Stimulated activated naive CD4-positive, alpha-beta T cell (primary cell): ENCODE measurements around the gene TRAM2.

Experiments used
- DNase-seq, 6 experiments: peaks; one replicate each; lab custom pipeline; 2025; lab: John Stamatoyannopoulos, UW

Gene TRAM2

DNA sequence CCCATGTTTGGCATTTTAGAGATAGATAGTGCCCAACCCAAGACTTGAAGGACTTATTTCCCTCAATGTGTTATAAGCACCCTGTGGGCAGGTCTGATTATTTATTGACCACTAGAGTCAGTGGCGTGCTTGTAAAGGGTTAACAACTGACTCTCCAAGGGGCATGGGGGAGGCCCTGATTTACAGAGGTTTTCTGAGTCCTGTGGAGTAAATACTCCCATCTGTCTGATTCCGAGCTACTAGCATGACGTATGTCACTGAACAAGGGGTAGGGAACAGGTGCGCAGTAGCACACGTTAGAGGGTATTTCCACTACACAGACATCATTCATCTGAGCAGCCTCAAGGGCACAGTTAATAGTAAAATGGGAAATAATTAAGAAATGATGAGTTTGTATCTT lies 17.4 kb upstream of the TRAM2 start:
- DNase-seq, result no peak

DNA sequence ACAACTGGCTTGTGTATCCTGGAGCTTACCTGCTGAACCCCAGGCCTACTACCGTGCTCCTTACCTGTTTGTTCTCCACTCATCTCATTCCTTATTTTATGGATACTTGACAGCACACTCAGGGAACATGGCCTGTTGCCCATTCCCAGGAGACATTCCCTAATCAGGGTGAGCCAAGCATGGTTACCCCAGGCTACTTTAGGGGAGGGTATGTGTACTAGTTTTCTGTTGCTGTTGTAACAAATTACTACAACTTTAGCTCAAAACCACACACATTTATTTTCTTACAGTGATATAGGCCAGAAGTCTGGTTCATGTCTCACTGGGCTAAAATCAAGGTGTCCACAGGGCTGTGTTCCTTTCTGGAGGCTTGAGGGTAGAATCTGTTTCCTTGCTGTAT lies 15.0 kb upstream of the TRAM2 start:
- no peak for DNase-seq

DNA sequence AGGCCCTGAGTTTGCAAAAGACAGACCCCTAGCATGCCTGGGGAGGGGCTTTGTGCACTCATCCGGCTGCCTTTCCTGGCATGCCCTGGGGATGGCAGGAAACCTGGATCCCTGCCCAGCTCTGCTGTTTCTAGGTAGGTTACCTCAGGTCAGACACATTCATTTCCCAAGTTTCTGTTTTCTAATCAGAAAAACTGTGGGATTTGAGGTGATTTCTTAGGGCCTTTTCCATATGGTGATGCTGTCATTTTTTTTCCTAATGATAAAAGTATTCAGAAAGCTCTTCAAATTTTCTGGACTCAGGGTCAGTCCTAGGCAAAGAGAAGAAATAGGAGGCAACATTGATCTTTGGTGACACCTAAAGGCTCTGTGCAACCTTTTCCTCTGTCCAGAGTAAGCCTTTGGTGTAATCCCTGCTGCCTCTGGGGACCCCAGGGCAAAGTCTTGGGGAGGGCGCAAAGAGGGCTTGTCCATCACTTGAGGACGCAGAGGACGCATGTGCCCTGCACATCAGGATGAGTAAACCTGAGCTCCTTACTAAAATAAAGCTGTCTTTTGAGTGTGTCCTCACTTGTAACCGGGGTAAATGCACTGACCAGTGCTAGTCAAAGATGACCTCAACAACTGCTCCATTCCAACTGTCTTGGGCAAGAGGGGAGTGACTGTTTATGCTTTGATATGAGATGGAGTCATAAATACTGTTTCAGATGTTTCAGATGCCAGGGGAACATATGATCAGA lies 13.5 kb upstream of the TRAM2 start:
- no peak for DNase-seq

DNA sequence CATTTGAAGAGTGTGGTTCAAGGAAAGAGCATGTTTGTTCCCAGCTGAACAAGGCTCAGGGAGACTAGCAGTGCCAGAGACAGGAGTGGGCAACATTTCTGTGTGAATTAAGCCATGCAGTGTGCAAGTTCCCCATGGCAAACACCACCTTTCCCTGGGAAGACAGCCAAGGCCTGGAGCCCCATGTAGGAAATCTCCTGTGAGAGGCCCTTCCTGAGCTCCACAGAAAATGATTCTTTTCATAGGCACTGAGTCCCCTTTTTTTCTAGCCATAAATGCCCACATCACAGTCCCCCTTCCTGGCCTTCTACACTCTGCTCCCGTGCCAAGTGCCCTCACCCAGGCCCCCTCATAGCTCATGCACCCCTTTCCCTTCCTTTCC lies 11.8 kb upstream of the TRAM2 start:
- no peak for DNase-seq

DNA sequence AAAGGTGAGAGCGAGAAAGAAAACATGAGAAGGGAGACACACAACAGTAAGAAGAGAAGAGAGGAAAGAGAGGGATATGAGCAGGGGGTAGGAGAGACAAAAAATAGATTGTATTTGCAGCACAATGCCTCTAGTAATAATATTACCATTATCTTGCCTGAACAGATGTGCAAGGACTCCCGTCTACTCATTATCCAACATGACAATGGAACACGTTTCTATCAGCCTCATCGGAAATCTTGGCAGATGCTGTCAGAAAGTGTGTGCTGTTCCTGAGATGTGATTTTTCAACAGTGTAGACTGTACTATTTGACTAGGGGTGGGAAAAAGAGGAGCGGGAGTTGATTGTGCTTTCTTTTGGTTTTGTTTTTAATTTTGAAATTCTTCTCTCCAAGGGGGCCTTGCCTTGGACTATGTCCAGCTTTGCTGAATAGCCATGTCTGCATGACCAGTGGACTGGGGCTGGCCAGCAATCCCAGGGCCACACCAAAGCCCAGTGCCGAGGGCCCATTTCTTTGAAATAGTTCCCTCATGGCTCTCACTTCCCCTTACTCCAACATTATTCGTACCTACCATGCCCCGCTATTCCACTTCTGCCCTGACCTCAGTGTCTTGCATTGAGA lies 11.3 kb upstream of the TRAM2 start:
- no peak for DNase-seq

DNA sequence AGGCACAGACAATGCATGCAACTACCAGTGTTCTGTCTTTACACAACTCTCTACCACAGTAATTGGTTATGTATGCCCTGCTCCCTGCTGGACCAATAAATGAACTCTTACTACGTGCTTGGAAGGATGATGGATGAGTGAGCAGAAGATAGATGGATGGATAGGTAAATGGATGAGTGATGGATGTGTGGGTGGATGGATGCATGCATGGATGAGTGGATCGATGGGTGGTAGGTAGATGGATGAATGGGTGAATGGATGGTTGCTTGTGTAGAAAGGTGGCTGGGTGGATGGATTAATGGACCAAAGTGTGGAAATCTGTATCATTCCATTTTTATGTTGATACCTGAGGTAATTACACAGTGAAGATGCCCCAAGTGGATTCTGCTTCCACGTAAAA lies 10.1 kb upstream of the TRAM2 start:
- DNase-seq, result no peak

DNA sequence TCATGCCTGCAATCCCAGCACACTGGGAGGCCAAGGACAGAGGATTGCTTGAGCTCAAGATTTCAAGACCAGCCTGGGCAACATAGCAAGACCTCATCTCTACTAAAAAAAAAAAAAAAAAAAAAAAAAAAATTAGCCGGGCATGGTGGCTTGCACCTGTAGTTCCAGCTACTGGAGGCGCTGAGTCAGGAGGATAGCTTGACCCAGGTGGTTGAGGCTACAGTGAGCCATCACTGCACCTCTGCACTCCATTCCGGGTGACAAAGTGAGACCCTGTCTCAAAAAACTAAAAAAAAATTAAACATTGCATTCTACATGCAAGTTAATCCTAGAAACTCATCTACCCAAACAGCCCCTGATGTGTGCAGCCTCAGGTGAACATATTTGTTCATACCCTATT lies 7.3 kb upstream of the TRAM2 start:
- DNase-seq, result no peak

DNA sequence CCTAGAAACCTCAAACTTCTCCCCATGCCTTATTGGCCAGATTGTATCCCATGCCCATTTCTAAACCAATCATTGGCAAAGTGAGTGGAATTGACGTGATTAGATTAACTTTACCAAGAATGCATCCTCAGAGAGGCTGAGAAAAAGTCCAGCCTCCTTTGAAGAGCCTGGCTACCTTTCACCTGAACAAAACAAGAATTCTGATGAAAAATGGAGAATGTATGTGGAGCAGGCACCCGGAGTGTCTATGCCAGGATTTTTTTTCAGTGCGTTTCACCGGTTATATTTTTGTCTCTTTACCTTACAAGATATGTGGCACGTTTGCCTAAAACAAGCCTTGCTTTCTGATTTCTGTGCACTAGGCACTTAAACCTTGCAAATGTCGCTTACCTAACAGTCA lies 6.1 kb upstream of the TRAM2 start:
- DNase-seq, result no peak

DNA sequence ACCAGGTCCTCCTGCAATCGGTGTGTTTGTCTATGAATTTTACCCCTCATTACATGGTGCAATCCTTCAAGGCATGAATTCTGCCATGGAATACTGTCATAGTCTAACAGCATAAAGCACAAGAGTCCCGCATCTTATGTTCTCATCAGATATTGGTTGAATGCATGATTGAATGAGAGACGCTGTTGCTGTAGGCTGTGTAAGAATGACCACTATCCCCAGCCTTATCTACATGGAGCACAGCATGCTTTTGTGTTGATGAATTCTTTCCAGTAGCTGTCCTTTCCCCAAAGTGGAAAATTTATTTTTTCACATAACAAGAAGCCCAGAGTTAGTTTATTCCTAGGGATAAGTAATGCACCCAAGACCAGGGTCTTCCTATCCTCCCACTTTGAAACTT lies 5.6 kb upstream of the TRAM2 start:
- no peak for DNase-seq

DNA sequence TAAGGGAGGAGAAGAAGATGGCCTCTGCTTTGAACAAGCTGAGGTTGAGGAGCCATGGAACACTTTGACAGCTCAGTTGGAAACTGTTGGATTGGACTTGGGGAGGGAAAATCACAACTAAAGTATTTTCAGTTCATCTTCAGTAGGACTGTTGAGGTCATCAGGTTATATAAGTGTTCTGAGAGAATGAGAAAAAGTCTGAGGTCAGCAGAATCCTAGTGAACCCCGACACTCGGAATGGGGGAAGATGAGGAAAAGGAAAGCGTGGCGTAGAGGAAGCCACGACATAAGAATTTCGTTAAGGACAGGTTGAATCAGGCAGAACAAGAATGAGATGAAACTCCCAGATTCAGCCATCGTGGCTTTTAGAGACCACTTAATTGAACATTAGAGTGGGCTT lies 4.0 kb upstream of the TRAM2 start:
- no peak for DNase-seq

DNA sequence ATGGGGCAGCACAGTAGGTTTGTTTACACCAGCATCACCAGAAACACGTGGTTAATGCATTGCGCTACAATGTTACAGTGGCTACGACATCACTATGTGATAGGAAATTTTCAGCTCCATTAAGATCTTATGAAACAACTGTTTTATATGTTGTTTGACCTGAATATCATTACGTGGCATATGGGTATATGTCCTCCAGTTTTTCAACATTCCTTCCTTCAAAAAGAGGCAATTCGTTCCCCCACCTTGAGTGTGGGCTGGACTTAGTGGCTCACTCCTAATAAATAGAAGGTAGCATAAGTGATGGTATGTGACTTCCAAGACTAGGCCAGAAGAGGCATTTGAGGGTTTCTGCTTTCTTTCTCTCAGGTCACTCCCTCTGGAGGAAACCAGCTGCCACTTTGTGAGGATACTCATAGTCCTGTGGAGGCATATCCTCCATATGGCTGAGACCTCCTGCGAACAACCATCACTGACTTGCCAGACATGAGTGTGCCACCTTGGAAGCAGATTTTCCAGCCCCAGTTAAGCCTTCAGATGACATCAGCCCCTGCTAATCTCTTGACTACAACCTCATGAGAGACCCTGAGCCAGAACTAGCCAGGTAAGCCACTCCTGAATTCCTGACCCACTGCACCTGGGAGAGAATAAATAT lies 2.3 kb upstream of the TRAM2 start:
- no peak for DNase-seq

DNA sequence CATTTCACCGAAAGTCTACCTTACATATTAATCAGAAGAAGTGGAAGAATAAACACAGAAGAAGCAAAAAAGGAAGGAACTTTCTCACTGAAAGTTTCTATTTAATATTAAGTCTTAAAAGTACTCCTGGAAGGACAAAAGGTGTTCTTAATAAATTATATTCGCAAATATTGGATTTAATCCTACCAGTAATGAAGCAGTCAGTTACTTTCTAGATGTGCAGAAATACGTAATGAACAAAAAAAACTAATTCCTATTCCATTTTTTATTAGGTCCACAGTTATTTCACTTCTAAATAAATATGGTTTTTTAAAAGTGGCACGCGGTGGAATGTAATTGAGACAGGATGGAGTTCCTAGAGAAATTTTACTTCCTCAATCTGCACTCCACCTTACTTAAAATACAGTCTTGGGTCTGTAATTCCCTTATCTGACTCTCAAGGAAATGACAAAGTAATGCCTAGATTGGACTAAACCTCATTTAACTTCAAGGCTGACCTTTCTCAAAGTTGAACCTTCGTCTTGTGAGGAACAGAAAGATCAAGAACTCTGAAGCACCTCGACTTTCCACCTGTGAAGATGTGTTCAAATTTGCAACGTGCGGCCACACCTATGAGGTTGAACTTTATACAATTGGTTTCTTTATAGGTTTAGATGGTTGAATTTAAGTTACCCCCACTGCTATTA lies 1.1 kb upstream of the TRAM2 start:
- peak in 1 of 6 experiments; percentile 33 for DNase-seq

DNA sequence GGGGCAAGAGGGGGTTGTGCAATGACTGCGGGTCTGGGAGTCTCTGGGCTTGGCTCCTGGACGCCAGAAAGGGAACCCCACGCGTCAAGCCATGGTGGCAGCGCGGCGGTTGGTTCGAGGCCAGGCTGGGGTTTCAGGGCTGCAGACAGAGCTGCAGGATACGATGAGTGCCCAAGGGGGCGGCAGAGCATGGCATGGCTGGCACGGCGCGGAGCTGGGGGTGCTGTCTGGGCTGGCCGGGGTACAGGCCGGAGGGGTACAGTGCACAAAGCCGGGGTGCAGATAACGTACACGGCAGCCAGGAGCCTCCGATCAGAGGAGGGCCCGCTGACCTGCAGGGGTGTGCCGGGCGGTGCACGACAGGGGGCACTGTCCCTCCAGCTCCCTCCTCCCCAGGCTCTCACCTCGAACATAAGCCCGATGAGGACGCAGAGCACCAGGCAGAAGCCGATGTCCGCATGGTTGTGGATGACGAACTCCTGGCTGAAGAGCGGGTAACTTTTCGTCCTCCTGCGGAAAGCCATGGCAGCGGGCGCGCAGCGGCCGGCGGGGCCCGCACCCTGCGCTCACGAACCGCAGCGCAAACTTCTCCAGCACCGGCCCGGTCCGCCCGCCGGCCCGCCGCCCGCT lies 353 bp downstream of the TRAM2 start:
- DNase-seq, result peak in 5 of 6 experiments; percentile 20 to 64 (median 56)

DNA sequence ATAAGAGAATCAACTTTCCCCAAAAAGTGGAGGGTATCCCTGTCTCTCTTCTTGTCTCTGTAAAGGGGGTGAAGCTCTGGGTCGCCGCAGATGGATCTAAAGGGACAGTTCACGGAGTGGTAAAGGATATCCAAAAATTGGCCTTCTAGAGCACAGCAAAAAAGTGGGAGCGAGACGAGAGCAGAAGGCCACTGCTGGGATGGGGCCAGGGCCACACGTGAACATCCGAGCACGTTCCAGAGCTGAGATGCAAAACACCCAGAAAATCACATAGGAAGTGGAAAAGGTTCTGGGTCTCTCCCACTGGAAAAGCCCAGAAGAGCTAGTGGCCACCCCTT lies 837 bp downstream of the TRAM2 start:
- no peak for DNase-seq

DNA sequence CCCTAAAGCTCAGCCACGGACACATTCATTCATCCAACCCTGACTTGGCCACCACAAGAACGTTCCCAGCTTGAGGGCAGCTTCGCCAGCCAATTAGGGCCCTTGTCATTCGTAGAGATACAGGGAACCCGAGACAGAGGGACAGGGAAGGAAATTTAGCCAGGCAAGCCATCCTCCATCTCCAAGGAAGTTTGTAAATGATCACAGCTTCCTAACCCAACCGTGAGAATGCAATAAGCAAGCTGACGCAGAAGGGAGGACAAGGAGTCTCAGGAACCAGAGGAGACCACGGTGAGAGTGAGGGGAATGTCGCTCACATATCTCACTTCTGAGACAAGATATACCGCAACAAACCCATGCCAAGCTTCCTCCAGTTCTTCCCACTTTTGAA lies 1.4 kb downstream of the TRAM2 start:
- DNase-seq, result no peak

DNA sequence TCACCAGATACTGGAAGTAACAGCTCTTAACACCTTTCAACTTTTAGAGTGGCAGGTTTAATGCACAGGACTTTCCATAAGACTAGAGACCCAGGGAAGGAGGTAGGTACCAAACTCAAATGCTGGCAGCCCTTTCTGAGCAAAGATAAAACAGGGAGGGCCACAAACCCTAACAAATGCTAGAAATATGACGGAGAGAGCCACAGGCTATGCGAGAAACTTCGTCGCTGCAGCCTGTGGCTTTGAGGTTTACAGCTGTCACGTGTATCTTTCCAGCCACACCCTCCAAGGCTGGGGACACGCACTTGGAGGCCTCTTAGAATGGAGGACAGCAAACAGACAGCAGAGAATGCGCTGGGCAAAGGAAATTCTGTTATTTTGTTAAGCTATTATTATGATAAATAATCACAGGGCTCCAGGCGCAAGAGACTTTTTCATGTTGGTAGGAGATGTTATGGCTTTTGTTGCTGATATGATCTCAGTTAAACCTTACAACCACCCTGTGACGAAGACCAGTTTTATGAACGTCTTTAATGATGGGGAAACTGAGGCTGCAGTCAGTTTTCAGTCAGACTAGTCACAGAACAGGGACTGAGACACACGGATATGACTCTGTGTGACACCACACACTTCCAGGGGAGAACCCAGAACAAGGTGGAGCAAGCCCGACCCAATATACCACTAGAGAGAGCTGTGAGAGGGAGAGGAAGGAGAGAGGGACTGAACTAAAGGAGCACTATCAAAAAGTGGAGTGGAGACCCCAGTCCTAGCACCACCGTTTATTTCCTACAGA lies 2.0 kb downstream of the TRAM2 start:
- peak; percentile 16 to 66 (median 54) for DNase-seq

DNA sequence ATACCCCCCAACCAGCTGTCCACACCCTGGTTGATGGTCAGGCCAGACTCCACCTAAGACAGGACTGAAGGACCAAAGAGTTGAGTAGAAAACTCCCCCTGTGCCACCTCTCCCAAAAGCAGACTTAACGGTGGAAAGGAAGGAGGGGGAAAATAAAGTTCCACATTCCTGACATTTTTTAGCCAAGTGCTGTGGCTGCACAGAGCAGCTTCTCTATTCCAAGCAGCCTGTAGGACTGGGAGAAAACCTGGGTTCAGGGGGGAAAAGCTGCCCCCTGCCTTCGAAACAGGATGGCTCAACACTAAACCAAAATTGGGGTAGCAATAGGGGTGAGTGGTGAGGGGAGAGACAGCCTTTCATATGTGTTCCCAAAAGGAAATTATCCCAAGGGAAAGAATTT lies 3.6 kb downstream of the TRAM2 start:
- DNase-seq, result no peak

DNA sequence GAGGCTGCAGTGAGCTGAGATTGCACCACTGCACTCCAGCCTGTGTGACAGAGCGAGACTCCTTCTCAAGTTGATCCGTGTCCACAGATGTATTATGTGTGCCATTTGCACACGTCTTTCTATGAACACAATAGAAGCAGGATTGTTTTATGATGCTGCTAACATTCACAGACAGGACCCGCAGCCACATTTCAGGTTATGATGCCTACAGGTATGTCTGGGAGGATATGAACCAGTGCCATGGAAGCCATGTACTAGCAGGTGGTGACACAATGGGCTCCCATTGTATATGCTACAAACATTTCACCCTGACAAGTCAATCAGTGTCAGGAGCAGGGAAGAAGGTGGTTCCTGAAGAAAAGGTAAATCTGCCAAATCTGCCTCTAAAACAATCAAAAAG lies 4.3 kb downstream of the TRAM2 start:
- DNase-seq, result no peak

DNA sequence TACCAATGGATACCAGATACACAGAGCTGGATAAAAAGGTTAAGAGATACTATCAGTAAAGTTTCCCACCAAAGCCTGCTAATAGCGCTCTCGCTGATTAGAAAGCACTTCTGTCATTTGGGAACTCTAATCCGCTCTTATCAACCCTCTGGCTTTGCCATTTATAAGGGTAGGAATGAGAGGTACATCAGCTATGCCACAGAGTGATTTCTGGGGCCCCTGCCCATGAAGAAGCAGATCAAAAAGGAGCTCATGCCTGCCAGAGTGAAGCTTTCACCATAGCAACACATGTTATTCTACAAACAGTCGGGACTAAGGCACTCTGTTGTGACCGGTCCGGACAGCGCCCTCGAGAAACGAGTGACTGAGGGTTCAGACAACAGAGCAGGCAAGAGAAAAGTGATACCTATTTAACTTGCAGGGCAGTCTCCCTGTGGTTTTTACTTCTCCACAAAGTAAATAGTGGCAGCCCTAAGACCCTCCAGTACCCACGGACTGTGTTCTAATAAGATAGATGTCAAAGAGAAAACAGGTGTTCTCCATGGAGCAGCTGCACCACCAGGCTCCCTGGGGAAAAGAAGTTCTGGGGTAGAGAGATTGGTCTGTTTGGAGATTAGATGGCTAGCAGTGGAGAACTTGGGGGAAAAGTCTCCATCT lies 5.6 kb downstream of the TRAM2 start:
- no peak for DNase-seq

DNA sequence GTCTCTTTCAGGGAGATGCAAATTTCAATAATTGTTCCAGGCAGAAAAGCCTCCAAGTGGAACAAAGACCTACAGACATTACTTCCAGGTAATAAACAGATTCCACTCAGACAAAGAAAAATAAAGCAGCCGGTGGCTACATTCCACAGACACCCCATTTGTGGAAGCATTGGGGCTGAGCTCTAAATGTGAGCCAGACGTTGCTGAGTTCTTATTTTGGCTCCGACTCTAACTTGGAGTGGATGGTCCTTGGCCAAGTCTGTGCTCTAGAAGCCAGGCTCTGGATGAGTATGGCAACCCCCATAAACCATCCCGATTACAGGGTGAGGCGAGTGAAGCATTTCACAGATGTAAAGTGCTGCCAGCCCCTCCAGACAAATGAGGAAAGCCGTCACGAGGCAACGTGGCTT lies 6.6 kb downstream of the TRAM2 start:
- DNase-seq, result no peak

DNA sequence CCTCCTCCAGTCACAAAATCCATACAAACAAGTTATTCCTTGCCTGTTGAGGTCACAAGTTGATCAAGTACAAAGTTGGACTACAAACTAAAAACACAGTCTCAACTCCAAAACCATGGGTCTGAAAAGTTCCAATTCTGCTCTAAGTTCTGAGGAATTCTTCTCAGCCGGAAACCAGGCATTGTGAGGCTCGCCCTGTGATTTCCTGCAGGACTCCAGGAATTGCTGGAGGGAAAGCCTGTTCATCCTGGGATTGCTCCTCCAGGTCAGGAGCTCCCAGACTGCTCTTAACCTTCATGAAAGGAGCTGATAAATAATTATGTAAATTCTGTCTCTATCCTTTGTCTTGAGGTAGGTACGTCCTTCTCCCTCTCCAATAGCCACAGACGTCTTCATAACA lies 8.5 kb downstream of the TRAM2 start:
- DNase-seq, result no peak
